Prostate gland (tissue), 2 donors: ENCODE results near the gene TRPM3.

ENCODE experiments used
- POLR2AphosphoS5 ChIP-seq: sonication (generic); formaldehyde crosslinking; IDR thresholded peaks from one replicate; pipeline ENCODE4 v1.6.1; 2017; ENCODE audit warnings: antibody characterized with exemption
- TF ChIP-seq, protein P1 (sequence below), 4 experiments: fragments of 200-600 bp in 2 of 4; fragments of 450-650 bp in 2 of 4; sonication (generic) in 2 of 4; IDR thresholded peaks; 1 replicate in 3 of 4; 2 replicates in 1 of 4; pipeline ENCODE4 v1.5.1; 2016 to 2019; ENCODE audit warnings: antibody characterized with exemption in 4 of 4, mild to moderate bottlenecking in 2 of 4, moderate library complexity in 2 of 4

DNA sequence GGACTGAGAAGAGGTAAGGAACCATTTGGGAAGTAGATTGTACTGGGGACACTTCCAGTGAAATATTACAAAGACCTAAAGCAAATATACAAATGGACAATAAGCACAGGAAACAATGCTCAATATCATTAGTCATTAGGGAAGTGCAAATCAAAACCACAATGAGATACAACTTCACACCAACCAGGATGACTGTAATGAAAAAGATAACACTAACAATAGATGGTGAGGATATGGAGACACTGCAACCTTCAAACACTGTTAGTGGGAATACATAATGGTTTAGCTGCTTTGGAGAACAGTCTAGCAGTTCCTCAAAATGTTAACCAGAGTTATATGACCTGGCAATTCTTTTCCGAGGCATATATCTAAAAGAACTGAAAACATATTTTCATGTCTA, 149.7 kb downstream of the TRPM3 start:
- TF ChIP-seq, protein P1, sequence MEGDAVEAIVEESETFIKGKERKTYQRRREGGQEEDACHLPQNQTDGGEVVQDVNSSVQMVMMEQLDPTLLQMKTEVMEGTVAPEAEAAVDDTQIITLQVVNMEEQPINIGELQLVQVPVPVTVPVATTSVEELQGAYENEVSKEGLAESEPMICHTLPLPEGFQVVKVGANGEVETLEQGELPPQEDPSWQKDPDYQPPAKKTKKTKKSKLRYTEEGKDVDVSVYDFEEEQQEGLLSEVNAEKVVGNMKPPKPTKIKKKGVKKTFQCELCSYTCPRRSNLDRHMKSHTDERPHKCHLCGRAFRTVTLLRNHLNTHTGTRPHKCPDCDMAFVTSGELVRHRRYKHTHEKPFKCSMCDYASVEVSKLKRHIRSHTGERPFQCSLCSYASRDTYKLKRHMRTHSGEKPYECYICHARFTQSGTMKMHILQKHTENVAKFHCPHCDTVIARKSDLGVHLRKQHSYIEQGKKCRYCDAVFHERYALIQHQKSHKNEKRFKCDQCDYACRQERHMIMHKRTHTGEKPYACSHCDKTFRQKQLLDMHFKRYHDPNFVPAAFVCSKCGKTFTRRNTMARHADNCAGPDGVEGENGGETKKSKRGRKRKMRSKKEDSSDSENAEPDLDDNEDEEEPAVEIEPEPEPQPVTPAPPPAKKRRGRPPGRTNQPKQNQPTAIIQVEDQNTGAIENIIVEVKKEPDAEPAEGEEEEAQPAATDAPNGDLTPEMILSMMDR (IDR thresholded peaks at IDR 0.05) = no peak
- TF ChIP-seq POLR2AphosphoS5 = no peak
